ENCODE results near the gene RELL1.

The RELL1 gene, protein sequence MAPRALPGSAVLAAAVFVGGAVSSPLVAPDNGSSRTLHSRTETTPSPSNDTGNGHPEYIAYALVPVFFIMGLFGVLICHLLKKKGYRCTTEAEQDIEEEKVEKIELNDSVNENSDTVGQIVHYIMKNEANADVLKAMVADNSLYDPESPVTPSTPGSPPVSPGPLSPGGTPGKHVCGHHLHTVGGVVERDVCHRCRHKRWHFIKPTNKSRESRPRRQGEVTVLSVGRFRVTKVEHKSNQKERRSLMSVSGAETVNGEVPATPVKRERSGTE

DNA sequence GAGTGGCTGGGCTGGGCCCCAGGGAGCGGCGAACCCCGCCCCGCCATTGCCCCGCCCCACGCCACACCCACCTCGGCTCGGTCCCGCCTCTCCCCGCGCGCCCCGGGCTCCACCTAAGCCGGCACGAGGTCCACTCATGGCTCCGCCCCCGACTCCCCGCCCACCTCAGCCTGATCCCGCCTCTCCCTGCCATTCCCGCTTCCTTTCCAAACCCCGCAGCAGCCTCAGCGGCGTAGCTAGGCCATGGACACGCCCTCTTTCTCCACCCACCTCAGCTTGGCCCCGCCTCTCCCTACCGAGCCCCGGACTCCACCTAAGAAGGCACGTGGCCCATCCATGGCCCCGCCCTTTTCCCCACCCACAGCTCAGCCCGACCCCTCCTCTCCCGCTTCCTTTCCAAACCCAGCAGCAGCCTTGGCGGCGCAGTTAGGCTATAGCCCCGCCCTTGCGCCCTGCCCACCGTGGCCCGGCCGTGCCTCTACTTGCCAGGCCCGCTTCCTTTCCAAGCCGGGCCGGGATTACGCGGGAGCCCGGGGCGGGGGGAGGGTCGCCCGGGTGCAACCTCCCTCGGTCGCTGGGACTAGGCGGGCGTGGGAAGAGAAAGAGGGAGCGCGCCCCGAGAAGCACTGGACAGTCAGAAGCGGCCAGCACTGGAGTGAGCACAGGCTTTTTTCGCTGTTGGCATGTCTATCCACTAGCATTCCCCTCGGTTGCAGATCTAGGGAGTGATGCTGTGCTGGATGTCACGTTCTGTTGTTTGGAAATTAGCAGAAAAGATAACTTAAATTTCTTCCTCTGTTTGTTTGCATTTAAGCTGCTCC lies at the start of gene RELL1:
Gene RELL1 (minus strand): TSS at position 4 of the 821 bp plus-strand sequence. CDS start 89 bp downstream, outside the sequence.
- peak; percentile 99 for DNase-seq

DNA sequence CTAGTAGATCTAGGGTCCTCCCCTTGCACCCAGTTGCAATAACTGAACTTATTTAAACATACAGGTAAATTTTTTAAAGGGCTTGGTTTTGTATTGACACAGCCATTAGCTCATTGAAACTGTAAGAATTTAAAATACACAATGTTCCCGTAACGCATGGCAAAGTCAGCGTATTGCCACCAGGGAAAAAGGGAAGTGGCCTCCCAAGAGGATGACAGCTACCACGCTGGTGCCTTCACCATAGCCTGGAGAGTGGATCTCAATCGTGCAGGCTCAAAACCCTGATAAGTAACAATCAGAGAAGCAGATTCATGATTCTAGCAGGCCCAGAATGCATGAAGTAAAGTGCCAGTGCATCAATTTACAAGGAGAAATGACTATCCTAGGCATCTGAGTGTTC lies 49.4 kb upstream of the RELL1 start:
- no peak for DNase-seq

DNA sequence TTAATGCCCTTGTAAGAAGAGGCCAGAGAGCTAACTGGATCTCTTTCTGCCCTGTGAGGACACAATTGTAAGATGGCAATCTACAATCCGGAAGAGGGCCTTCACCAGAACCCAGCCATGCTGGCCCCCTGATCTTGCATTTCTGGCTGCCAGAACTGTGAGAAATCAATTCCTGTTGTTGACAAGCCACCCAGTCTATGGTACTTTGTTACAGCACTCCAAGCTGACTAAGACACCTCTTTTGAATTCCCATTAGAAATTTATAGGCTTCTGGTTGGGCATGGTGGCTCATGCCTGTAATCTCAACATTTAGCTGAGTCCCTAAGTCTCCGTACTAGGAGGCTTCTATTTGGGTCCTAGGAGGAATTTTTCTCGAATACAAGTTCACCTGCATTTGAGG lies 48.8 kb upstream of the RELL1 start:
- no peak for DNase-seq

DNA sequence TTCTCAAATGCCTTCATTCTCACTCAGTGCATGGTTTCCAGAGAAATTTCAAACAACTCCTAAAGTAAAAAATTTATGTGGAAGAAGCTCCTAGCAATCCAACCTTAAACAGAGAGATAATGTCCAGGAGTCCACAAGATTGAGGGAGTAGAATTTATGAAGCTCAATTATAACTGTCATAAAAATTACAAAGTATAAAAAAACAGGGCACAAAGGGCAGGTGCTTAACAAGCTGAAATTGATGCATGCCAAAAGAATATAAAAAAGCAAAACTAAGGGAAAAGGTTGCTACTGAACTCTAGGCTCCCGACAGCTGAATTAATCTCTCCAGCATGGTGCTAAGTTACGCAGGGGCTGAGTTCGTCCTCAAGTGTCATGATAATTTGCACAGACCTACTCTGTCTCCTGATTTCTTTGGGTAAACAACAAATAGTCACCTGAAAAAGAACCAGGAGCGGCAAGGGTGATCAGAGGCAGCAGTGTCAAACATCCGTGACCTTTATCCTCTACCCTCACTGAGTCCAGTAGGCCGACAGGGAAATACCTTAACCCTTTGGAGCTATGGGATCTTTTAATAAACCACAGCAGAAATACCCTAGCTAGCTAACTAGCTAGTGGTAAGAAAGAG lies 47.2 kb upstream of the RELL1 start:
- no peak for DNase-seq

DNA sequence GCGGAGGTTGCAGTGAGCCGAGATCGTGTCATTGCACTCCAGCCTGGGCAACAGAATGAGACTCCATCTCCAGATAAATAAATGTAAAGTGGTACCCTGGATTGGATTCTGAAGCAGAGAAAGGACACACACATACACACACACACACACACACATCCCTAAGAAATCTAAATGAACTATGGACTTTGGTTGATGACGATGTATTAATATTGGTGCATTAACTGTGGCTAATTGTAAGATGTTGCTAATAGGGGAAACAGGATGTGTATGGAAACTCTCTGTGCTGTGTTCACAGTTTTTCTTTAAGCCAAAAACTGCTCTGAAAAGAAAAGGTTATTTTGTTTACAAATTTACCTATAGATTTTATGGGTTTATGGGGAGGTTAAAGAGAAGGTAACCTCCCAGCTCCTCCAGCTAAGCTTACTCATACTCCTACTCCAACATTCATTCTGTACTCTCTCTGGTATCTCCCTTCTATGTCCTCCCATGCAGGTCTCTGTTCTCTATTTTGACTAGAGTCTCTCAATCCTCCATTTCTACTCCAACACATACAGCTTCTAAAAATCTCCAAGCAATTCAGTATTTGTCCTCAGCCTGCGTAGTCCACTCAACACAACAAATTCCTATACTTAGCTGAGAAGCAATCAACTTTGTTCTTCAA lies 46.5 kb upstream of the RELL1 start:
- no peak for DNase-seq

DNA sequence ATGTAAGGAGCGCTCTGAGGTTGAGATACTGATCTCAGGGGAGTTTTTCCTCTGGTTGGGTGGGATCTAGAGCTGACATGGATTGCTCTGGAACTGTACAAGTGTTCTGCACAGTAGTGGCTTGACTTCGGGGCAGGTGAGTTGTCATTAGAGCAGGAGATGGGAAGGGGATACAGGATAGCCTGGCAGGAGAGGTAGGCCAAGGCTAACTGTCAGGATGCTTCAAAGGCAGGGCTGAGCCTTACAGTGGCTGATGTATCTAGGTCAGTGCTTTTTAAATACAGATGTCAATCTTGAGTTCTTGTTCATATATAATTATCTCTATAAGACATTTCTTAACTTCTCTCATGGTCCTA lies 43.5 kb upstream of the RELL1 start:
- no peak for DNase-seq

DNA sequence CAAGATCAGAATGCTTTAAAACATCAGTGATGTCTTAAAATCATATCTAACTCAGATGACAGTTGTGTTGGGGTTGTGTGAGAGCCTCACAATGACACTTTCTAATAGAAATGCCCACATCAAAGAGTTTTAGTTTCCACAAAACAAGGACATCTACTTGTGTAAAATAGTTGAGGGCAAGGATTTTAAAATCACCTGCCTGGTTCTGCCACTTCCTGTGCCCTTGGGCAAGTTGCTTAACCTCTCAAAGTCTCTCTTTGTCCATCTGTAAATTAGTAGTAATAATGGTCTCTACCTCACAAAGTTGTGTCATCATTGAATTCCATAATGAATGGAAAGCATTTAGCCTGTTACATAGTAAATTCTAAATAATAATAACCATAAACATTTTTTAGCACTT lies 41.9 kb upstream of the RELL1 start:
- no peak for DNase-seq

DNA sequence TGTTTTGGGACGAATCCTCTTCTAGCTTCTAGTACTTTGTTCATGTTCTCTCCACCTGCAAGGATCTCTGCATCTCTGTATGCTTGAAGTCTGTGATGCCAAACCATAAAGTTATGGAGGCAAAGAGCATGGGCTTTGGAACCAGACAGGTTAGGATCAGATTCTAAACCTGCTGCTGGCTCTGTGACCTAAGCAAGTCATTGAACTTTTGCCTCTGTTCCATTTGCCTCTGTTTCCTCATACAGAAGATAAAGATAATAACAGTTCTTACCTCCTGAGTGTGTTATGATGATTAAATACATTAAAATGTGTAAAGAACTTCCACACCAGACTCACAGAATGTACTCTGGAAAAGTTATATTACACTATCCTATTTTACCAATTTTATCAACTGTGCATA lies 41.5 kb upstream of the RELL1 start:
- no peak for DNase-seq

DNA sequence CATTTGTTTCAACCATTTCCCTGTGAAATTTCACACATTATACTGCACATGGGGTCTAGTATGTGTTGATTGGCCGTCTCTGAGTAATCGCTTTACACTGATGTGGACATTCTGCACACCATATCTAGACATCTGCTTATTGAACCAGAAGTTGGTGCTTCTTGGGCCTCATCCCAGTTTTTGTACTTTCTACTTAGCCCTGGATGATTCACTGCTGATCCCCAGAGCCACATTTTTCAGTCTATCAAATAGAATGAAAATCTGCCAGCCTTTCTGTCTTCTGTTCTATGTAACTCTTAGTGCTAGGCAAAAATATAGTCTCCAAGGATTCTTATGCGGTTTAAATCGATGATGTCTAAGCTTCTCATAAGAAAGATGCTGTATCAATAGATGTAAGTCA lies 40.5 kb upstream of the RELL1 start:
- DNase-seq, result no peak

DNA sequence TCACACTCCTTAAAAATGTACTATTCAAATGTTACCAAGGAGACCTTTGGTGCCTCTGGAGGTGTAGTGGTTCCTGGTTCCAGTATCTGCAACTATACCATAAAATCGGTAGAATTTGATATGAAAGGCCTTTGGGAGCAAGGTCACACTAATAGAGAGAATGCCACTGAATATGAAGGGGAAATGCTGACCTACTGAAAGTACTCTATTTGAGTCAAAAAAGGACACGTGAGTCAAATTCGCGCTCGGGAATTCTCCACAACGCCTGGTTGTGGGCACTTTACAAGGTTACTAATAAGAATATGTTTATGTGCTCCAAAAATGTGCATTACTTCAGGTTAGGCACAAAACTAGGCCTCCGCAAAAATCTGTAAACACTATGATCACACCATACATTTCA lies 39.5 kb upstream of the RELL1 start:
- DNase-seq, result no peak

DNA sequence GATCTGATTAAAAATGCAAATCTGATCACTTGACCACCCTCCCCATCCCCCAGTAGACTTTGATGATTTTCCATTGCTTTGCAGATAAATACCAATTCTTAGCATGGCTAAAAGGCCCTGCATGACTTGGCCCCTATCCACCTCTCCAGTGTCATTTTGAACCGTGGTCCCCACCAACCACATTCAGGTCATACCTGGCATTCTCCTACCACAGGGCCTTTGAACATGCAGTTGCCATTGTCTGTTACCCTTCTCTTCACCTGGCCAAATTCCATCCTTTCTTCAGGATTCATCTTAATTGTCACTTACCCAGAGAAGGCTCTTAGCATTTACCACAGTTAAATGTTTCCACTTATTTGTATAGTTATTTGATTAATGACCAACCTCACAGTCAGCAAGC lies 36.9 kb upstream of the RELL1 start:
- DNase-seq, result no peak

DNA sequence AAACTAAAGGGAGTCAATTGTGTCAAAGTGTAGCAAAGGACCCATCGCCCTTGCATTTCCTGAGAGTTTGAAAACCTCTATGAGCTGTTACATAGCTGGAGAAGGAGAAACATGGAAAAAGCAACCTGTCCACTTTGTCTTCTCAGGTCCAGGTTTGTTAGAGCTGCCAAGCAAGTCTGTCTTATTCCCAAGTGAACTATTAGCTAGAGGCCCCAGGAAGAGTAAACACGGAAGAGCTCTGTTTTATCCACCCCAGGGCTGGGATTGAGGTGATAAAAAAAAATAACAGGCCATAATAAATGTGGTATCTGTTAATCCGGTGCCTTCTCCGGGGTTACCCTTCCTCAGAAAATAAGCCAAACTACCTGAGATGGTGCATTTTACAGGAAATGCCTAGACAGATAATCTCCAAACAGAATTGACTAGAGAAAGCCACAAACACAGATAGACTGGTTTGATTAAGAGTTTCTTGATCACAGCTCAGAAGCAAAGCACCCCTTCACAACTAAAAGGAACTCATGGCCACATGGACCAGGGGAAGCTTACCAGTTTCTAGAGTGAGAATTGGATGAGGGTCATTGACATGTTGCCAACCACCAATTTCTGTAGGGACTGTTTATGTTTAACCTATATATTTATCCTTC lies 35.9 kb upstream of the RELL1 start:
- DNase-seq, result no peak

DNA sequence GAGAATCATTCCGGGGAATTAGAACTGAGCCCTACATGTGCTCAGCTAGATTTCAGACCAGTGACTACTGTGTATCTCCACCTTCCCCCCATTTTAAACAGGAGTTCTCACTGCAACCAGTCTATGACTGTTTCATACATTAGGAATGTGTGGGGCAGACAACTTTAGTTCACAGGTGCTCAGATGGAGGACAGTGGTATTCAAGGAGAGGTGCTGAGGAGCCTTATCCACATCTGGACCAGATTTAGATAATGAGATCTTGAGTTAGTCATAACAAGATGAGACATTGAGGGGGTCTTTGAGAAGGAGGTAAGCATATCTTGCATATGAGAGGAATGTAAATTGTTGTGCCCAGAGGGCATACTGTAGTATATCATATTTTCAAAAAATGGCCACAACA lies 32.8 kb upstream of the RELL1 start:
- no peak for DNase-seq

DNA sequence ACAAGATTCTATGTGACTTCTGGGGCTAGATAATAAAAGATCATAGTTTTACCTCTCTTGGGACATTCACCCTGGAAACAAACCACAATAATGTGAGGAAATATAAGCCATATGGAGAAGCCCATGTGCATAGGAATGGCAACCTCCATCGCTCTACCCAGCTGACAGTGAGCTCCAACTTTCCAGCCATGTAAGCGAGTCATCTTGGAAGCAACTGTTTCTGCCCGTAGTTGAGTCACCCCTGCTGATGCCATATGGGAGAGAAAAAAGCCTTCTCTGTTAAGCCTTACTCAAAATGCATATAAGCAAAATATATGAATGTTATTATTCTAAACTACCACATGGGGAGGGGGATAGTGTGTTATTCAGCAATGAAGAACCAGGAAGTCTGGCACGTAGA lies 31.4 kb upstream of the RELL1 start:
- peak; percentile 23 for DNase-seq

DNA sequence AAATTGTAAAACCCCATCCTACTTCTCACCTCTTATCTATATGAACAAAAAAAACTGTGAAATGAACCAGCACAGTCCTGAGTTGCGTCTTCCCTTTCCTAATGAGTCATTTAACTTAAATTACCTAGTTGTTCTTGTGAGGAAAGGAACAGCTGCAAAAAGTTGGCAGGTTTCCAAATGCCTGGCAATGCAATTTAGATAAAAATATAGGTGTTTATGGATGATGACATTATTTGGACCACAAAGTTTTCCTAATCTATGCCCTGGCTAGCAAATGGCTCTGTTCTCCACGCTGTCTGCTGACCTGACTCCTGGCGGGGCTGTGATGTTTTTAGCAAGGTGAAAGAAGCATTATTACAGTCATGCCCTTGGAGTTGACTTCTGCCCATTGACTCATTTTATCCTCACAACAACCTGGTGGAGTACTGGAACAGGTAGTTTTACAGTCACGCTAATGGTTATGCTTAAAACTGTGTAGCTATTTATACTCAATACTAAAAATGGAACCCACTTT lies 29.8 kb upstream of the RELL1 start:
- no peak for DNase-seq

DNA sequence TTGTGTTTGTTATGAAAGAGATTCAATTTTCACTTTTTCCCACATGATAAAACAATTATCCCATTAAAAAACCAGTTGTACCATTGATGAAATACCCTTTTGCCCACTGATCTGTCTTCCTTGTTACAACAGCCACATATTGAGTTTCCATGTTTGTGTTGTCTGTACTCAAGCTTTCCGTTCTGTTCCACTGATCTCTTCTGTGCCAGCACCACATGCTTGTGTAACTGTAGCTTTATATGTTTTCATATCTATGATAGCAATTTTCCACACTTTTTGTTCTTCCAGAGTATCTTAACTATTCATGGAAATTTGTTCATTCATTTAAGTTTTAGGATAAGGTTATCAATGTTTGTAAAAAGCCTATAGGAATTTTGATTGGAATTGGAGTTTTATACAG lies 24.3 kb upstream of the RELL1 start:
- DNase-seq, result no peak

DNA sequence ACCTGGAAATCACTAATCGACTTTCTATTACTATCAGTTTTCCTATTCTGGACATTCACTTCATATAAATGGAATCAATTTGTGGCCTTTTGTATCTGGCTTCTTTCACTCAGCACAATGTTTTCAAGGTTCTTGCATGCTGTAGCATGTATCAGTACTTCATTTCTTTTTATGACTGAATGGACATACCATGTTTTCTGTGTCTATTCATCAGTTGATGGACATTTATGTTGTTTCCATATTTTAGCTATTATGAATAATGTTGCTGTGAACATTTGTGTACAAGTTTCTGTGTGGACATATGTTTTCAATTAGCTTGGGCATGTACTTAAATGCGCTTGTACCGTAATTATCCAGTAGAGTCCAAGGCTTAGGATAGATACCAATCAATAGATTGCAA lies 19.9 kb upstream of the RELL1 start:
- no peak for DNase-seq

DNA sequence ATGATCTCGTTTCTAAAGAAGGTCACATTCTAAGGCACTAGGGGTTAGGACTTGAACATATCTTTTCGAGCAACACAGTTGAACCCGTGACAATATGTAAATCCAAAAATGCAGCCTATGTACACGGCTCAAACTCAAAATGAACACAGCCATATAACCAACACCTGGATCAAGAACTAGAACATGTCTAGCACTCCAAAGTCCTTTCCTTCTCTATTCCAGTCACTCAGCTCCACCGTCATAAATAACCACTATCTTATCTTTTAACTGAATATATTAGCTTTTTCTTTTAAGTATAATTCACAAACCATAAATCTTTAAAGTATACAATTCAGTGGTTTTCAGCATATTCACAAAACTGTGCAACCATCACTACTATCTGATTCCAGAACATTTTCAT lies 19.4 kb upstream of the RELL1 start:
- DNase-seq, result no peak

DNA sequence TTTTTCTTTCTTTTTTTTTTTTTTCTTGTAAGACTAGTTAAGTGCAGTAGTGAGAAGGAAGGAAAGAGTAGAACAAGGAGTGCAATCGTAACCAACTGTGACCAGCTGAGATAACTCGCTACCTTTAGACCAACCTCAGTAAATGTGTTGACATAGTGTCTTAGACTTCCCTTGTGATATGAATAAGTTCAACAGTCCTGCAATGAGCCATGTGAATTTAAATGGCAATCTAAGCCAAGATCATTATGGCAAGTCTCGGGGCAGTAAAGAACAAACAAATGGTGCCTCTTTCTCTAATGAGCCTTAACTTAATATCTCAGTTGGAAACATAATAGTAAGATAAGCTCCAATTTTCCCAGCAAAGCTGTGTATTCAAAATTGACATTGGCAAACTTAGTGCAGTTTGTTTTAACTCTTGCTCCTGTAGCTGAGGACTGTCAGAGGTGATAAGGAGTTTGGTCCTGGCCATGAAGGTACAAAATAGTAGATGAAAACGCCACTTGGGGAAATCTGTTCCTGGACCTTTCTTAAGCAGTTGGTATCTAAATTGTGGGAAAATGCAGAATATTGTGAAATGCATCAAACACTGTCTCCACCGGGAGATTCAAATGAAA lies 13.8 kb upstream of the RELL1 start:
- no peak for DNase-seq

DNA sequence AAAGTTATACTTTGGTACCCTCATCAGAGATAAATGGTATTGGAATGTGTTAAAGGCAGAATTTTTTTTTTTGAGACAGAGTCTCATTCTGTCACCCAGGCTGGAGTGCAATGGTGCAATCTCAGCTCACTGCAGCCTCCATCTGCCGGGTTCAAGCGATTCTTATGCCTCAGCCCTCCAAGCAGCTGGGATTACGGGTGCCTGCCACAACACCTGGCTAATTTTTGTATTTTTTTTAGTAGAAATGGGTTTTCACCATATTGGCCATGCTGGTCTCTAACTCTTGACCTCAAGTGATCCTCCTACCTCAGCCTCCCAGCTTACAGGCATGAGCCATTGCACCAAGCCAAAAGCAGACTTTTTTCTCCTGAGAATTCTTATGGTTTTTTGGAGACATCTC lies 11.4 kb upstream of the RELL1 start:
- DNase-seq, result no peak

DNA sequence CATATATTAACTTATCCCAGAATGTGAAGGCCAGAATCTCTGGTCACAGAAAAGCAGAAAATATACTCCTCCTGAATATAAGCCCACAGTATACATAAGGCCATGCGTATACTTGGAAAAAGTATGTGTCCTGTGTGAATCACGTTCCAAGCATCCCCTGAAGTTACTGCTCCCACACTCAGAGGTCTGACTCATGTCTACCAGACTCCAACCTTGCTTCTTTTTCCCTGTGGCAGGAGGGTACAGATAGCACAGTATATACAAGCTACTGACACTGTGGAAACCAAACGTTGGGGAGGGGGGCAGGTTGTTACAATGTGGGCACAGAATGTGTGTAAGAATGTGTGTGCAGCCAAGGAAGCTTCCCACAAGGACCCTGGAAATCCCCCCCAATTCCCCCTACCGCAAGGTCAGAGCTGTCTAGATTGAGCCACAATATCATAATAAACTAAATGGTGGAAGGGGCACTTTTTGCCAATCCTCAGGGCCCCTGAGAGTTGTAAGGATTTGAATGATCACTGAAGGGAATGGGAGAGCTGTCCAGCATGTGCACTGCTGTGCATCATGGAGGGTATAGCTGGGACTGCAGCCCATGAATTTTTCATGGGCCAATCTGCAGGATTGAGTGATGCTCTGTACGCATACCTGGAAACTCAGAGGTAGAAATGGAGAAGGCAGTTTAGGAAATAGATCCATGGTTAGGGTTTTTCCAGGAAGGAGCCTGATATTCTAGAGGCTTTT lies 7.4 kb upstream of the RELL1 start:
- peak; percentile 56 for DNase-seq

DNA sequence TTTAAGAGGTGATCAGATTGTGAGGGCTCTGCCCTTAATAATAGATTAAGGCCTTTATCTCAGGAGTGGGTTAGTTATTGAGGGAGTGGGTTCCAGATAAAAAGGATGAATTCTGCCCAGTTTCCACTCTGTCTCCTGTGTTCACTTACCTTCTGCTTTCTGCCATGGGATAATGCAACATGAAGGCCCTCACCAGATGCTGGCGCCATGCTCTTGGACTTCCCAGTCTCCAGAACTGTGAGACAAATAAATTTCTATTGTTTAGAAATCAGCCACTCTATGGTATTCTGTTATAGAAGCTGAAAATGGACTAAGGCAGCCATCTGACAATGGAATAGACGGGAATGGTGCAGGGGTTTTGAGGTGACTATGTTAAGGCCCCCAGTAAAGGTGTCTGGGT lies 6.9 kb upstream of the RELL1 start:
- DNase-seq, result no peak
